HEK293T (cell line): Measurements from ENCODE around the gene TGFB2.

Experiments used
- ARNT ChIP-seq: fragments of 450-650 bp; IDR thresholded peaks from 2 replicates; pipeline ENCODE4 v1.6.1; 2017; ENCODE audit warnings: mild to moderate bottlenecking
- FOXA1 ChIP-seq: fragments of 450-650 bp; IDR thresholded peaks from 2 replicates; pipeline ENCODE4 v1.6.1; 2016; ENCODE audit warnings: mild to moderate bottlenecking
- NFRKB ChIP-seq: fragments of 450-650 bp; IDR thresholded peaks from 2 replicates; pipeline ENCODE4 v1.6.1; 2016; ENCODE audit warnings: mild to moderate bottlenecking, moderate library complexity
- SUZ12 ChIP-seq: fragments of 450-650 bp; IDR thresholded peaks from 2 replicates; pipeline ENCODE4 v1.6.1; 2016; ENCODE audit warnings: mild to moderate bottlenecking
- TARDBP ChIP-seq: fragments of 450-650 bp; IDR thresholded peaks from 2 replicates; pipeline ENCODE4 v1.6.1; 2016
- TF ChIP-seq, protein P1 (sequence below): fragments of 450-650 bp; IDR thresholded peaks from 2 replicates; pipeline ENCODE4 v1.6.1; 2016

DNA sequence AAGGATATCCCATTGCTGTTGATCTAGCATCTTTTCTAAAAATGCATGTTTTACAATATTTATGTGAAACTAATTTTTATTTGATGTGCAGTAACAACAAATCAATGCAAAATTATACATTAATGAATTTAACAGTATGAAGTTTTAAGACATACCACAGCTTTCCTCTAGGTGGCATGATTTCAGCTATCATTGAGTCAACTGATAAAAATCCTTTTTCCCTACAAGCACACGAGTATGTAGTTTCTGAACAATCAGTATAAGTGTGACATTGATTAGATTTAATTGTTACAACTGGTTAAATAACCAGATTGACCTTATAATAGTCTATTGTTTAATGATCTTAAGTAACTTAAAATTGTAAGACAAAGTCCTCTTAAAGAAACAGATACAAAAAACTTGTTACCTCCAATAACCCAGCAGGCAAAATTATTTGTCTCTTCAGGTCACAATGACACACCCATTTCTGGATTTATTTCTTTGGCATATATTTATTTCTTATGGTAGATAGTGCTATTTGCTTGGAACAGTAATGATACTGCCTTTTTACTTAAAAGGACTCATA, 5.8 kb upstream of the TGFB2 start:
- TF ChIP-seq SUZ12: no peak
- TF ChIP-seq FOXA1: no peak
- no peak for TF ChIP-seq NFRKB
- TF ChIP-seq, protein P1, sequence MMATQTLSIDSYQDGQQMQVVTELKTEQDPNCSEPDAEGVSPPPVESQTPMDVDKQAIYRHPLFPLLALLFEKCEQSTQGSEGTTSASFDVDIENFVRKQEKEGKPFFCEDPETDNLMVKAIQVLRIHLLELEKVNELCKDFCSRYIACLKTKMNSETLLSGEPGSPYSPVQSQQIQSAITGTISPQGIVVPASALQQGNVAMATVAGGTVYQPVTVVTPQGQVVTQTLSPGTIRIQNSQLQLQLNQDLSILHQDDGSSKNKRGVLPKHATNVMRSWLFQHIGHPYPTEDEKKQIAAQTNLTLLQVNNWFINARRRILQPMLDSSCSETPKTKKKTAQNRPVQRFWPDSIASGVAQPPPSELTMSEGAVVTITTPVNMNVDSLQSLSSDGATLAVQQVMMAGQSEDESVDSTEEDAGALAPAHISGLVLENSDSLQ: no peak
- TF ChIP-seq TARDBP: no peak
- no peak for TF ChIP-seq ARNT
